Keratinocyte (primary cell): ENCODE data around the gene CD8A. TPM values are rescaled to one million over a fixed set of nuclear protein-coding genes. Genes with fewer than 3 reads are reported as not detected.
A peak's percentile ranks its signal among the peaks of the same experiment; 100 is the strongest.
"Not testable (repeated sequence)": the region's sequence is repeated elsewhere in the genome, so short reads cannot be mapped to it uniquely, and the experiment has no call there.

Experiments used
- DNase-seq: peaks from one replicate; pipeline ENCODE4 v3.0.0-alpha.2; 2011; ENCODE audit warnings: low read depth, missing footprints, low spot score
- FAIRE-seq: peaks from 2 replicates; lab custom pipeline; 2011; peaks lifted over from hg19 to GRCh38; lab: Jason Lieb, UNC
- H2AFZ ChIP-seq: 2 replicates; pipeline ENCODE4 v1.6.0; 2012; ENCODE audit warnings: low read length, control low read depth, inconsistent platforms; ENCODE audit not compliant: control insufficient read depth
- H3K27ac ChIP-seq: 2 replicates; pipeline ENCODE4 v1.5.1; 2011; ENCODE audit warnings: low read length; ENCODE audit not compliant: control insufficient read depth, insufficient read depth
- H3K27me3 ChIP-seq: 3 replicates; pipeline ENCODE4 v1.6.0; 2011; ENCODE audit warnings: low read length; ENCODE audit not compliant: control insufficient read depth, insufficient read depth; ENCODE audit errors: extremely low read depth
- H3K36me3 ChIP-seq, 2 experiments: 2 replicates in 1 of 2; 3 replicates in 1 of 2; pipeline ENCODE4 v1.5.1; 2011; ENCODE audit warnings: low read length in 2 of 2, mild to moderate bottlenecking in 1 of 2; ENCODE audit not compliant: control insufficient read depth in 2 of 2, insufficient read depth in 2 of 2; ENCODE audit errors: extremely low read depth in 1 of 2
- H3K4me1 ChIP-seq: 3 replicates; pipeline ENCODE4 v1.5.1; 2011; ENCODE audit warnings: low read length; ENCODE audit not compliant: control insufficient read depth, insufficient read depth; ENCODE audit errors: extremely low read depth
- H3K4me2 ChIP-seq: 3 replicates; pipeline ENCODE4 v1.6.0; 2011; ENCODE audit warnings: low read depth, low read length; ENCODE audit not compliant: control insufficient read depth, insufficient read depth; ENCODE audit errors: extremely low read depth
- H3K4me3 ChIP-seq, 3 experiments: fragments of 200-600 bp in 1 of 3; sonication (generic) in 1 of 3; 2 replicates in 2 of 3; 3 replicates in 1 of 3; pipeline ENCODE4 v1.5.1; 2011 to 2016; ENCODE audit warnings: low read length in 3 of 3, mild to moderate bottlenecking in 3 of 3, control low read depth in 2 of 3, inconsistent platforms in 1 of 3, low read depth in 1 of 3, mixed read lengths in 1 of 3, mixed run types in 1 of 3, moderate library complexity in 1 of 3; ENCODE audit not compliant: control insufficient read depth in 2 of 3, insufficient read depth in 2 of 3; ENCODE audit errors: extremely low read depth in 1 of 3
- H3K79me2 ChIP-seq: 2 replicates; pipeline ENCODE4 v1.6.0; 2012; ENCODE audit warnings: low read length; ENCODE audit not compliant: control insufficient read depth, insufficient read depth
- H3K9ac ChIP-seq: 3 replicates; pipeline ENCODE4 v1.6.0; 2011; ENCODE audit warnings: low read length; ENCODE audit not compliant: control insufficient read depth, insufficient read depth; ENCODE audit errors: extremely low read depth
- H3K9me1 ChIP-seq: 3 replicates; pipeline ENCODE4 v1.6.0; 2011; ENCODE audit warnings: low read length; ENCODE audit not compliant: control insufficient read depth, insufficient read depth; ENCODE audit errors: extremely low read depth
- H3K9me3 ChIP-seq: 2 replicates; pipeline ENCODE4 v1.5.1; 2012; ENCODE audit warnings: low read depth, low read length; ENCODE audit not compliant: control insufficient read depth
- H4K20me1 ChIP-seq: 3 replicates; pipeline ENCODE4 v1.6.0; 2011; ENCODE audit warnings: low read length; ENCODE audit not compliant: control insufficient read depth, insufficient read depth; ENCODE audit errors: extremely low read depth
- CTCF ChIP-seq, 3 experiments: IDR thresholded peaks in 1 of 3; conservative IDR thresholded peaks in 1 of 3; optimal IDR thresholded peaks in 1 of 3; 2 replicates in 2 of 3; 3 replicates in 1 of 3; pipeline versions ENCODE3 to v1.5.1; 2011; ENCODE audit warnings: low read length in 3 of 3, mild to moderate bottlenecking in 3 of 3, moderate library complexity in 2 of 3, control low read depth in 1 of 3, inconsistent platforms in 1 of 3; ENCODE audit not compliant: insufficient read depth in 2 of 3; ENCODE audit errors: extremely low read depth in 1 of 3
- EZH2 ChIP-seq: IDR thresholded peaks from one replicate; pipeline ENCODE4 v1.6.1; 2012; ENCODE audit warnings: inconsistent platforms, mild to moderate bottlenecking, low read length, moderate library complexity
- dilution Hi-C: fragments of 300-500 bp; cut with MboI; formaldehyde crosslinking; loops from one replicate; pipeline ENCODE4 v1.7.0; 2020; ENCODE audit warnings: low sequenced_read_pairs; ENCODE audit not compliant: extremely low pct_ligation_motif_present
- polyA plus RNA-seq, 5 experiments: library from polyadenylated mRNA; depleted of rRNA in 3 of 5; stranded (reverse) in 3 of 5; stranded (forward) in 1 of 5; unstranded in 1 of 5; fragments of >200 nt; gene quantifications; 1 replicate in 1 of 5; 2 replicates in 3 of 5; 3 replicates in 1 of 5; pipeline versions ENCODE4 v1.2.1 to v1.2.3, GENCODE V29; 2011 to 2012; ENCODE audit warnings: missing spikeins in 2 of 5, low read depth in 1 of 5, low replicate concordance in 1 of 5

The CD8A gene
- polyA plus RNA-seq, 1 donor (not counting 4 experiments of a cell fraction or from before 2014, with no cell fraction given), result 0.10 TPM

- H3K79me2 ChIP-seq, result peaks cover 36% of the 10 kb centered on the region
Measured at GRCh38 chr2:86746939-86747338, 43.8 kb downstream of the CD8A start.

GRCh38 chr2:86744152-86744551 lies 46.6 kb downstream of the CD8A start:
- Histone ChIP-seq H3K9me3 (no peaks in the 10 kb centered on the region), H3K36me3 (peaks cover 0 to 3% of the 10 kb centered on the region in 2 experiments), H3K9me1 (no peaks in the 10 kb centered on the region), H3K4me3 (no peak overlapping the region), H3K79me2 (peaks cover 20% of the 10 kb centered on the region), H3K27me3 (no peaks in the 10 kb centered on the region), H3K4me1 (peaks cover 9% of the 10 kb centered on the region), H2AFZ (no peak overlapping the region), H3K27ac (no peak overlapping the region), H3K9ac (no peak overlapping the region), H3K4me2 (no peak overlapping the region), H4K20me1 (no peaks in the 10 kb centered on the region)
- dilution Hi-C loops, result no loop called here
- FAIRE-seq (no peak), DNase-seq (no peak)
- no peak for TF ChIP-seq CTCF (optimal IDR thresholded peaks at IDR 0.05 in 1 of 3, IDR thresholded peaks at IDR 0.05 in 1 of 3, conservative IDR thresholded peaks at IDR 0.05 in 1 of 3; ENCODE audit: extremely low read depth in 1 of 3, insufficient read depth in 2 of 3, low read length in 3 of 3)
- TF ChIP-seq EZH2, result no peak

More at GRCh38 chr2:86746939-86747338, 43.8 kb downstream of the CD8A start:
- TF ChIP-seq CTCF (optimal IDR thresholded peaks at IDR 0.05 in 1 of 3, IDR thresholded peaks at IDR 0.05 in 1 of 3, conservative IDR thresholded peaks at IDR 0.05 in 1 of 3; ENCODE audit: extremely low read depth in 1 of 3, insufficient read depth in 2 of 3, low read length in 3 of 3), result no peak
- no peak for TF ChIP-seq EZH2
- H3K27ac ChIP-seq, result peak overlapping the region; percentile 86
- H3K9ac ChIP-seq, result no peak overlapping the region
- H3K4me1 ChIP-seq, result peaks cover 9% of the 10 kb centered on the region
- H3K9me1 ChIP-seq, result no peaks in the 10 kb centered on the region
- no peak for DNase-seq
- no peaks in the 10 kb centered on the region for H4K20me1 ChIP-seq
- H3K27me3 ChIP-seq, result no peaks in the 10 kb centered on the region
- no peak overlapping the region for H3K4me2 ChIP-seq
- no peak overlapping the region for H2AFZ ChIP-seq
- FAIRE-seq, result no peak
- no peak overlapping the region for H3K4me3 ChIP-seq
- dilution Hi-C loops, result no loop called here
- H3K36me3 ChIP-seq, result peaks cover 0 to 3% of the 10 kb centered on the region in 2 experiments
- H3K9me3 ChIP-seq, result peaks cover 2% of the 10 kb centered on the region

GRCh38 chr2:86741889-86742498 lies 48.7 kb downstream of the CD8A start:
- H3K9ac ChIP-seq, result not testable (repeated sequence)

GRCh38 chr2:86739889-86740288 lies 50.8 kb downstream of the CD8A start:
- H3K36me3 ChIP-seq, H3K79me2 ChIP-seq, H3K27me3 ChIP-seq, H3K9me1 ChIP-seq, H3K27ac ChIP-seq, H3K4me3 ChIP-seq, FAIRE-seq, DNase-seq, H3K9me3 ChIP-seq, H3K9ac ChIP-seq, dilution Hi-C loops, H3K4me1 ChIP-seq, H2AFZ ChIP-seq, H3K4me2 ChIP-seq, H4K20me1 ChIP-seq: not testable (repeated sequence)

More at GRCh38 chr2:86741889-86742498, 48.7 kb downstream of the CD8A start:
- DNase-seq, H3K9me3 ChIP-seq, H3K4me3 ChIP-seq, H4K20me1 ChIP-seq, H2AFZ ChIP-seq, H3K36me3 ChIP-seq, dilution Hi-C loops, H3K4me1 ChIP-seq, FAIRE-seq, H3K9me1 ChIP-seq, H3K27ac ChIP-seq, H3K4me2 ChIP-seq, H3K27me3 ChIP-seq: not testable (repeated sequence)
- H3K79me2 ChIP-seq, result peaks cover 13% of the 10 kb centered on the region
